HepG2 (cell line): ENCODE results near the gene PGPEP1. TPM values are rescaled to one million over a fixed set of nuclear protein-coding genes. Genes with fewer than 3 reads are reported as not detected.

ENCODE experiments used
- AKAP8 ChIP-seq: sonication (generic); formaldehyde crosslinking; IDR thresholded peaks from 2 replicates; pipeline ENCODE4 v1.5.1; 2020; ENCODE audit warnings: mild to moderate bottlenecking, missing genetic modification reagents
- BRD4 ChIP-seq: sonication (generic); formaldehyde crosslinking; IDR thresholded peaks from 2 replicates; pipeline ENCODE4 v1.4.0; 2020; ENCODE audit warnings: missing genetic modification reagents
- CBX2 ChIP-seq, 2 experiments: fragments of 200-600 bp in 1 of 2; sonication (generic); formaldehyde crosslinking in 1 of 2; IDR thresholded peaks; 2 replicates each; pipeline versions ENCODE4 v1.7.0 to v1.8.1; 2018 to 2022; ENCODE audit warnings: low read depth in 2 of 2, low read length in 1 of 2, mild to moderate bottlenecking in 1 of 2, missing genetic modification reagents in 1 of 2
- JDP2 ChIP-seq: sonication (generic); formaldehyde crosslinking; IDR thresholded peaks from 2 replicates; pipeline ENCODE4 v1.8.1; 2022; ENCODE audit warnings: missing genetic modification reagents, borderline replicate concordance
- KDM4B ChIP-seq: sonication (generic); formaldehyde crosslinking; IDR thresholded peaks from 2 replicates; pipeline ENCODE4 v1.4.0; 2020; ENCODE audit warnings: missing genetic modification reagents
- MEF2D ChIP-seq: sonication (generic); formaldehyde crosslinking; IDR thresholded peaks from 2 replicates; pipeline ENCODE4 v1.5.1; 2020; ENCODE audit warnings: mild to moderate bottlenecking, missing genetic modification reagents
- SALL1 ChIP-seq: sonication (generic); formaldehyde crosslinking; IDR thresholded peaks from 2 replicates; pipeline ENCODE4 v1.8.0; 2022; ENCODE audit warnings: mild to moderate bottlenecking, missing genetic modification reagents
- XRCC5 ChIP-seq: fragments of 200-400 bp; formaldehyde crosslinking; optimal IDR thresholded peaks from 2 replicates; pipeline ENCODE3; 2017; ENCODE audit warnings: mild to moderate bottlenecking, low read length
- ZBTB42 ChIP-seq: sonication (generic); formaldehyde crosslinking; IDR thresholded peaks from 2 replicates; pipeline ENCODE4 v1.5.0; 2020; ENCODE audit warnings: mild to moderate bottlenecking, missing genetic modification reagents
- ZFP82 ChIP-seq: sonication (generic); formaldehyde crosslinking; IDR thresholded peaks from 2 replicates; pipeline ENCODE4 v1.5.1; 2020; ENCODE audit warnings: mild to moderate bottlenecking, missing genetic modification reagents, borderline replicate concordance
- ZNF143 ChIP-seq: sonication (generic); formaldehyde crosslinking; IDR thresholded peaks from 2 replicates; pipeline ENCODE4 v1.4.0; 2020; ENCODE audit warnings: missing genetic modification reagents
- ZNF274 ChIP-seq: sonication (generic); formaldehyde crosslinking; IDR thresholded peaks from 2 replicates; pipeline ENCODE4 v1.5.1; 2020; ENCODE audit warnings: mild to moderate bottlenecking, missing genetic modification reagents
- ZNF468 ChIP-seq: sonication (generic); formaldehyde crosslinking; IDR thresholded peaks from 2 replicates; pipeline ENCODE4 v1.8.0; 2022; ENCODE audit warnings: mild to moderate bottlenecking, moderate library complexity, missing genetic modification reagents
- ZSCAN5A ChIP-seq: sonication (generic); formaldehyde crosslinking; IDR thresholded peaks from 2 replicates; pipeline ENCODE4 v1.8.0; 2022; ENCODE audit warnings: mild to moderate bottlenecking, missing genetic modification reagents, borderline replicate concordance
- polyA plus RNA-seq, 8 experiments: library from polyadenylated mRNA; depleted of rRNA in 3 of 8; stranded (reverse) in 7 of 8; unstranded in 1 of 8; fragments of >200 nt; fragmentation: Illumina TruSeq in 4 of 8; extraction: Trizol in 4 of 8; gene quantifications; 2 replicates each; pipeline versions ENCODE4 v1.2.1 to v1.2.3, GENCODE V29; 2011 to 2016; ENCODE audit warnings: low read depth in 4 of 8, missing spikeins in 1 of 8, mixed read lengths in 1 of 8; ENCODE audit not compliant: insufficient read depth in 1 of 8
- total RNA-seq, 5 experiments: library from RNA; depleted of rRNA; stranded (reverse); fragments of >200 nt; fragmentation: Illumina TruSeq; extraction: Trizol; gene quantifications; 2 replicates each; pipeline ENCODE4 v1.2.3, GENCODE V29; 2016; ENCODE audit warnings: low read depth in 1 of 5
- TF ChIP-seq, protein P1 (sequence below): sonication (generic); formaldehyde crosslinking; IDR thresholded peaks from 2 replicates; pipeline ENCODE4 v1.5.0; 2020; ENCODE audit warnings: missing genetic modification reagents, mild to moderate bottlenecking, borderline replicate concordance
- TF ChIP-seq, protein P2 (sequence below): sonication (generic); formaldehyde crosslinking; IDR thresholded peaks from 2 replicates; pipeline ENCODE4 v1.8.1; 2023; ENCODE audit warnings: missing genetic modification reagents, inconsistent platforms, borderline replicate concordance
- TF ChIP-seq, protein P3 (sequence below): sonication (generic); formaldehyde crosslinking; IDR thresholded peaks from one replicate; pipeline ENCODE4 v1.5.1; 2020; ENCODE audit warnings: mild to moderate bottlenecking, missing genetic modification reagents; ENCODE audit errors: not compliant biosample characterization

PGPEP1 gene
- total and polyA plus RNA-seq, 2 of the 13 experiments (the other 11 are each of a cell fraction or from before 2014, with no cell fraction given) = 53.1 to 56.6 TPM

GRCh38 chr19:18362934-18363542, 22.6 kb downstream of the PGPEP1 start (continued):
- TF ChIP-seq, protein P1, sequence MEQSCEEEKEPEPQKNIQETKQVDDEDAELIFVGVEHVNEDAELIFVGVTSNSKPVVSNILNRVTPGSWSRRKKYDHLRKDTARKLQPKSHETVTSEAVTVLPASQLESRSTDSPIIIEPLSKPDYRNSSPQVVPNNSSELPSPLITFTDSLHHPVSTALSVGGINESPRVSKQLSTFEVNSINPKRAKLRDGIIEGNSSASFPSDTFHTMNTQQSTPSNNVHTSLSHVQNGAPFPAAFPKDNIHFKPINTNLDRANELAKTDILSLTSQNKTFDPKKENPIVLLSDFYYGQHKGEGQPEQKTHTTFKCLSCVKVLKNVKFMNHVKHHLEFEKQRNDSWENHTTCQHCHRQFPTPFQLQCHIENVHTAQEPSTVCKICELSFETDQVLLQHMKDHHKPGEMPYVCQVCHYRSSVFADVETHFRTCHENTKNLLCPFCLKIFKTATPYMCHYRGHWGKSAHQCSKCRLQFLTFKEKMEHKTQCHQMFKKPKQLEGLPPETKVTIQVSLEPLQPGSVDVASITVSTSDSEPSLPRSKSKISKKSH = no peak; the same call in 1 of the 2 replicates
- TF ChIP-seq ZBTB42 (no peak), JDP2 (no peak), KDM4B (no peak), ZSCAN5A (CRISPR knock-in tag) (no peak), ZNF274 (CRISPR knock-in tag) (no peak), SALL1 (CRISPR knock-in tag) (peak; percentile 88), ZFP82 (CRISPR knock-in tag) (no peak), XRCC5 (no peak), MEF2D (no peak), ZNF468 (CRISPR knock-in tag) (no peak), BRD4 (CRISPR knock-in tag) (0 out of 2 replicates have a peak, but pooled peaks have one; percentile 28), CBX2 (IDR thresholded peaks at IDR 0.05; ENCODE audit: low read depth, low read length) (no peak), CBX2 (CRISPR knock-in tag; IDR thresholded peaks at IDR 0.05; ENCODE audit: low read depth) (0 out of 2 replicates have a peak, but pooled peaks have one; percentile 26), AKAP8 (CRISPR knock-in tag) (no peak), ZNF143 (CRISPR knock-in tag) (peak; percentile 34; the same call in 1 of the 2 replicates)
- TF ChIP-seq, protein P2, sequence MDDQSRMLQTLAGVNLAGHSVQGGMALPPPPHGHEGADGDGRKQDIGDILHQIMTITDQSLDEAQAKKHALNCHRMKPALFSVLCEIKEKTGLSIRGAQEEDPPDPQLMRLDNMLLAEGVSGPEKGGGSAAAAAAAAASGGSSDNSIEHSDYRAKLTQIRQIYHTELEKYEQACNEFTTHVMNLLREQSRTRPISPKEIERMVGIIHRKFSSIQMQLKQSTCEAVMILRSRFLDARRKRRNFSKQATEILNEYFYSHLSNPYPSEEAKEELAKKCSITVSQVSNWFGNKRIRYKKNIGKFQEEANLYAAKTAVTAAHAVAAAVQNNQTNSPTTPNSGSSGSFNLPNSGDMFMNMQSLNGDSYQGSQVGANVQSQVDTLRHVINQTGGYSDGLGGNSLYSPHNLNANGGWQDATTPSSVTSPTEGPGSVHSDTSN = no peak
- TF ChIP-seq, protein P3, sequence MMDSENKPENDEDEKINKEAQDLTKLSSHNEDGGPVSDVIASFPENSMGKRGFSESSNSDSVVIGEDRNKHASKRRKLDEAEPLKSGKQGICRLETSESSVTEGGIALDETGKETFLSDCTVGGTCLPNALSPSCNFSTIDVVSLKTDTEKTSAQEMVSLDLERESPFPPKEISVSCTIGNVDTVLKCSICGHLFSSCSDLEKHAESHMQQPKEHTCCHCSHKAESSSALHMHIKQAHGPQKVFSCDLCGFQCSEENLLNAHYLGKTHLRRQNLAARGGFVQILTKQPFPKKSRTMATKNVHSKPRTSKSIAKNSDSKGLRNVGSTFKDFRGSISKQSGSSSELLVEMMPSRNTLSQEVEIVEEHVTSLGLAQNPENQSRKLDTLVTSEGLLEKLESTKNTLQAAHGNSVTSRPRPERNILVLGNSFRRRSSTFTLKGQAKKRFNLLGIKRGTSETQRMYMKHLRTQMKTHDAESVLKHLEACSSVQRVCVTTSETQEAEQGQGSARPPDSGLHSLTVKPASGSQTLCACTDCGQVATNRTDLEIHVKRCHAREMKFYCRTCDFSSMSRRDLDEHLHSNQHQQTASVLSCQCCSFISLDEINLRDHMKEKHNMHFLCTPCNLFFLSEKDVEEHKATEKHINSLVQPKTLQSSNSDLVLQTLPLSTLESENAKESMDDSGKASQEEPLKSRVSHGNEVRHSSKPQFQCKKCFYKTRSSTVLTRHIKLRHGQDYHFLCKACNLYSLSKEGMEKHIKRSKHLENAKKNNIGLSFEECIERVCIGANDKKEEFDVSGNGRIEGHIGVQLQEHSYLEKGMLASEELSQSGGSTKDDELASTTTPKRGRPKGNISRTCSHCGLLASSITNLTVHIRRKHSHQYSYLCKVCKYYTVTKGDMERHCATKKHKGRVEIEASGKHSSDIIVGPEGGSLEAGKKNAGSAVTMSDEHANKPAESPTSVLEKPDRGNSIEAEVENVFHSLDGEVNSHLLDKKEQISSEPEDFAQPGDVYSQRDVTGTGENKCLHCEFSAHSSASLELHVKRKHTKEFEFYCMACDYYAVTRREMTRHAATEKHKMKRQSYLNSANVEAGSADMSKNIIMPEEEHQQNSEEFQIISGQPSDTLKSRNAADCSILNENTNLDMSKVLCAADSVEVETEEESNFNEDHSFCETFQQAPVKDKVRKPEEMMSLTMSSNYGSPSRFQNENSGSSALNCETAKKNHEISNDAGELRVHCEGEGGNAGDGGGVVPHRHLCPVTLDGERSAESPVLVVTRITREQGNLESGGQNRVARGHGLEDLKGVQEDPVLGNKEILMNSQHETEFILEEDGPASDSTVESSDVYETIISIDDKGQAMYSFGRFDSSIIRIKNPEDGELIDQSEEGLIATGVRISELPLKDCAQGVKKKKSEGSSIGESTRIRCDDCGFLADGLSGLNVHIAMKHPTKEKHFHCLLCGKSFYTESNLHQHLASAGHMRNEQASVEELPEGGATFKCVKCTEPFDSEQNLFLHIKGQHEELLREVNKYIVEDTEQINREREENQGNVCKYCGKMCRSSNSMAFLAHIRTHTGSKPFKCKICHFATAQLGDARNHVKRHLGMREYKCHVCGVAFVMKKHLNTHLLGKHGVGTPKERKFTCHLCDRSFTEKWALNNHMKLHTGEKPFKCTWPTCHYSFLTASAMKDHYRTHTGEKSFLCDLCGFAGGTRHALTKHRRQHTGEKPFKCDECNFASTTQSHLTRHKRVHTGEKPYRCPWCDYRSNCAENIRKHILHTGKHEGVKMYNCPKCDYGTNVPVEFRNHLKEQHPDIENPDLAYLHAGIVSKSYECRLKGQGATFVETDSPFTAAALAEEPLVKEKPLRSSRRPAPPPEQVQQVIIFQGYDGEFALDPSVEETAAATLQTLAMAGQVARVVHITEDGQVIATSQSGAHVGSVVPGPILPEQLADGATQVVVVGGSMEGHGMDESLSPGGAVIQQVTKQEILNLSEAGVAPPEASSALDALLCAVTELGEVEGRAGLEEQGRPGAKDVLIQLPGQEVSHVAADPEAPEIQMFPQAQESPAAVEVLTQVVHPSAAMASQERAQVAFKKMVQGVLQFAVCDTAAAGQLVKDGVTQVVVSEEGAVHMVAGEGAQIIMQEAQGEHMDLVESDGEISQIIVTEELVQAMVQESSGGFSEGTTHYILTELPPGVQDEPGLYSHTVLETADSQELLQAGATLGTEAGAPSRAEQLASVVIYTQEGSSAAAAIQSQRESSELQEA (CRISPR knock-in tag) = no peak
